Loucy (cell line): ENCODE measurements around the gene JAKMIP3.

Experiments used
- EZH2phosphoT487 ChIP-seq: fragments of 200-600 bp; IDR thresholded peaks from 2 replicates; pipeline ENCODE4 v1.6.1; 2018; ENCODE audit warnings: antibody characterized with exemption, mild to moderate bottlenecking, moderate library complexity, borderline replicate concordance
- TF ChIP-seq, protein P1 (sequence below): fragments of 200-600 bp; sonication (generic); conservative IDR thresholded peaks from 2 replicates; pipeline ENCODE4 v1.5.1; 2014; ENCODE audit warnings: mild to moderate bottlenecking, antibody characterized with exemption, low read length

DNA sequence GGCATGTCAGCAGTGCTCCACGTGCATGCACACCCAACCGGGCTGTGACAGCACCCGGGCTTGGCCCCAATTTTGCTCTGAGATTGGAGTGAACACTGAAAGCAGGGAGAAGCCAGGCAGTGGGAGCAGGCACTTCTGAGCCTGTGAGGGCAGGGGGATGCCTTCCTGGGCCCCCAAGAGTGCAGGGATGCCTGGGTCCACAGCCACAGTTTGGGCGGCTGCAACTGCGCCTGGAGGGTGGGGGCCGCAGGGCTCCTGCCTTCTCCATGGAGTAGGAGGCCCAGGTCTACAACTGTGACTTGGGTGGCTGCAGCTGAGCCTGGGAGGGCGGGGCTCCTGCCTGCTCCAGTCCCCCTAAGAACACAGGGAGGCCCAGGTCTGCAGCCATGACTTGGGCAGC is 46.4 kb upstream of the JAKMIP3 start:
- TF ChIP-seq, protein P1, sequence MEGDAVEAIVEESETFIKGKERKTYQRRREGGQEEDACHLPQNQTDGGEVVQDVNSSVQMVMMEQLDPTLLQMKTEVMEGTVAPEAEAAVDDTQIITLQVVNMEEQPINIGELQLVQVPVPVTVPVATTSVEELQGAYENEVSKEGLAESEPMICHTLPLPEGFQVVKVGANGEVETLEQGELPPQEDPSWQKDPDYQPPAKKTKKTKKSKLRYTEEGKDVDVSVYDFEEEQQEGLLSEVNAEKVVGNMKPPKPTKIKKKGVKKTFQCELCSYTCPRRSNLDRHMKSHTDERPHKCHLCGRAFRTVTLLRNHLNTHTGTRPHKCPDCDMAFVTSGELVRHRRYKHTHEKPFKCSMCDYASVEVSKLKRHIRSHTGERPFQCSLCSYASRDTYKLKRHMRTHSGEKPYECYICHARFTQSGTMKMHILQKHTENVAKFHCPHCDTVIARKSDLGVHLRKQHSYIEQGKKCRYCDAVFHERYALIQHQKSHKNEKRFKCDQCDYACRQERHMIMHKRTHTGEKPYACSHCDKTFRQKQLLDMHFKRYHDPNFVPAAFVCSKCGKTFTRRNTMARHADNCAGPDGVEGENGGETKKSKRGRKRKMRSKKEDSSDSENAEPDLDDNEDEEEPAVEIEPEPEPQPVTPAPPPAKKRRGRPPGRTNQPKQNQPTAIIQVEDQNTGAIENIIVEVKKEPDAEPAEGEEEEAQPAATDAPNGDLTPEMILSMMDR: no peak
- TF ChIP-seq EZH2phosphoT487: no peak
